ENCODE results near the gene NCAM1. TPM values are rescaled to one million over a fixed set of nuclear protein-coding genes. Genes with fewer than 3 reads are reported as not detected.

Gene NCAM1
- total RNA-seq, 1 experiment from 2014 or later, result 12.0 TPM

DNA sequence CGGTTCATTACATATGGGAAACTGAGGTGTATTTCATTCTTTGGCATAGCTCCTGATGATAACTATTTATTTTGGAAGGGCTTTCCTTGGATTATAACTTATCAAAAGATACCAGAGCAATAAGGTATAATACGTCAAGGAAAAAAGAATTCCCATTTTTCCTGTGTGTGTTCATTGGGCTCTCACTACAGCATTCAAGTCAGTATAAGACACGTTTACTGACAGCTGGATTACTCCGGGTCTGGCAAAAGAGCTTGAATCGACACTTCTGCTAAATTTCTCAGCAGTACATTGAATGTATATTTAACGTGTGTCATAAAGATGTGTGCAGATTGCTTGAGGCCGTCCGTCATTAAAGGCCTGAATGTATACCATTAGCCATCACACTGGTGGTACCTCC, 163.4 kb downstream of the NCAM1 start:
- POLR2A ChIA-PET (ENCODE audit: low non-redundant PET), result no interaction called here
- TF ChIP-seq, protein P1, sequence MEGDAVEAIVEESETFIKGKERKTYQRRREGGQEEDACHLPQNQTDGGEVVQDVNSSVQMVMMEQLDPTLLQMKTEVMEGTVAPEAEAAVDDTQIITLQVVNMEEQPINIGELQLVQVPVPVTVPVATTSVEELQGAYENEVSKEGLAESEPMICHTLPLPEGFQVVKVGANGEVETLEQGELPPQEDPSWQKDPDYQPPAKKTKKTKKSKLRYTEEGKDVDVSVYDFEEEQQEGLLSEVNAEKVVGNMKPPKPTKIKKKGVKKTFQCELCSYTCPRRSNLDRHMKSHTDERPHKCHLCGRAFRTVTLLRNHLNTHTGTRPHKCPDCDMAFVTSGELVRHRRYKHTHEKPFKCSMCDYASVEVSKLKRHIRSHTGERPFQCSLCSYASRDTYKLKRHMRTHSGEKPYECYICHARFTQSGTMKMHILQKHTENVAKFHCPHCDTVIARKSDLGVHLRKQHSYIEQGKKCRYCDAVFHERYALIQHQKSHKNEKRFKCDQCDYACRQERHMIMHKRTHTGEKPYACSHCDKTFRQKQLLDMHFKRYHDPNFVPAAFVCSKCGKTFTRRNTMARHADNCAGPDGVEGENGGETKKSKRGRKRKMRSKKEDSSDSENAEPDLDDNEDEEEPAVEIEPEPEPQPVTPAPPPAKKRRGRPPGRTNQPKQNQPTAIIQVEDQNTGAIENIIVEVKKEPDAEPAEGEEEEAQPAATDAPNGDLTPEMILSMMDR (conservative IDR thresholded peaks at IDR 0.05; ENCODE audit: low read depth, low read length), result no peak
- no peak for TF ChIP-seq EZH2 (IDR thresholded peaks at IDR 0.05; ENCODE audit: borderline replicate concordance, low read depth, low read length, poor library complexity, severe bottlenecking)
- no peaks in the 10 kb centered on the region for H3K27me3 ChIP-seq (replicated peaks; ENCODE audit: insufficient read depth, low read depth, low read length, poor library complexity)
- intact Hi-C loops (cut with micrococcal nuclease; ENCODE audit: unreplicated experiment), result no loop called here
- no peaks in the 10 kb centered on the region for H3K9me3 ChIP-seq (ENCODE audit: low read depth, low read length, poor library complexity, severe bottlenecking)
- no peak overlapping the region for H3K4me3 ChIP-seq (ENCODE audit: low read depth, low read length, poor library complexity, severe bottlenecking)
- no peaks in the 10 kb centered on the region for H3K36me3 ChIP-seq (ENCODE audit: insufficient read depth, low read length, poor library complexity, severe bottlenecking)
- CTCF ChIA-PET, result no interaction called here
- no peaks in the 10 kb centered on the region for H3K4me1 ChIP-seq (ENCODE audit: insufficient read depth, low read length, poor library complexity, severe bottlenecking)
- no peak overlapping the region for H3K27ac ChIP-seq (ENCODE audit: low read depth, low read length, poor library complexity, severe bottlenecking)
- BruUV-seq (replicated peaks), result no TSS peak
- DNase-seq (ENCODE audit: low spot score), result no peak

DNA sequence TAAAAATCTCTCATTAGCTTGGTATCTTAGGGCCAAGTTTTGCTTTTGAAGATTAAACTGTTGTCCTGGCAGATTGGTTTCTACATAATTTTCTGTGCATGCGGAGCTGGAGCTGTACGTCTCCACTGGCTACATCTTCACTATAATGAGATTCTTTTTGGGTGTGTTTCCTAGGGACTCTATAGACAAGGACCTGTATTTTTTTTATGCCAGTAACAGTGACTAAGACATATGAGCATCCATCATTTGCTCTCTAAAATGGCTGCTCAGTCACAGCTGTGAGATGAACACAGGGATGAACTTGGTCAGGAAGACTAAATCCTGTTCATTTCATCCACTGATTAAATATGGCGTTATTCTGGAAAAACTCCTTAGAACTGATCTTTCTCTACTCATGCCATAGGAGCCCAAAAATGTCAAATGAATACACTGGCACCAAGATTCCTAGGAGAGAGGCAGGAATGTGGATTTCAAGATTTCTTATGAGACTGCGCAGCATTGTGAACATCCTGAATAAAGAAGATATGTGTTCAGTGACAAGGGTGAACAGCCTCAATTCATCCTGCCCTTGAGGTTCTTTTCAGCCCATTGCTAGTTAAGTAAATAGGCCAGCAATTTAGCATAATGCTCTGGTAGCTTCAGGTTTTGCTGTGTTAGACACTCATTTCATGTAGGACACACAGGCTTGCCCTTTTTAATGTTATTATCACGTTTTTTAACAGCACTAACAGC, 168.2 kb downstream of the NCAM1 start:
- CTCF ChIA-PET, result interaction anchor here (0.7 kb wide), 1 partner anchor 908 kb away, joined by 3 read pairs; no protein-coding TSS in a partner anchor
- BruUV-seq (replicated peaks), result no TSS peak
- no peaks in the 10 kb centered on the region for H3K27me3 ChIP-seq (replicated peaks; ENCODE audit: insufficient read depth, low read depth, low read length, poor library complexity)
- no peaks in the 10 kb centered on the region for H3K9me3 ChIP-seq (ENCODE audit: low read depth, low read length, poor library complexity, severe bottlenecking)
- no peak for TF ChIP-seq EZH2 (IDR thresholded peaks at IDR 0.05; ENCODE audit: borderline replicate concordance, low read depth, low read length, poor library complexity, severe bottlenecking)
- TF ChIP-seq, protein P1 (conservative IDR thresholded peaks at IDR 0.05; ENCODE audit: low read depth, low read length), result no peak
- no peaks in the 10 kb centered on the region for H3K36me3 ChIP-seq (ENCODE audit: insufficient read depth, low read length, poor library complexity, severe bottlenecking)
- intact Hi-C loops (cut with micrococcal nuclease; ENCODE audit: unreplicated experiment), result no loop called here
- H3K4me1 ChIP-seq (ENCODE audit: insufficient read depth, low read length, poor library complexity, severe bottlenecking), result no peaks in the 10 kb centered on the region
- DNase-seq (ENCODE audit: low spot score), result no peak
- H3K27ac ChIP-seq (ENCODE audit: low read depth, low read length, poor library complexity, severe bottlenecking), result no peak overlapping the region
- POLR2A ChIA-PET (ENCODE audit: low non-redundant PET), result interaction anchor here (0.6 kb wide), 1 partner anchor 8 kb away, joined by 5 read pairs; no protein-coding TSS in a partner anchor
- H3K4me3 ChIP-seq (ENCODE audit: low read depth, low read length, poor library complexity, severe bottlenecking), result no peak overlapping the region

DNA sequence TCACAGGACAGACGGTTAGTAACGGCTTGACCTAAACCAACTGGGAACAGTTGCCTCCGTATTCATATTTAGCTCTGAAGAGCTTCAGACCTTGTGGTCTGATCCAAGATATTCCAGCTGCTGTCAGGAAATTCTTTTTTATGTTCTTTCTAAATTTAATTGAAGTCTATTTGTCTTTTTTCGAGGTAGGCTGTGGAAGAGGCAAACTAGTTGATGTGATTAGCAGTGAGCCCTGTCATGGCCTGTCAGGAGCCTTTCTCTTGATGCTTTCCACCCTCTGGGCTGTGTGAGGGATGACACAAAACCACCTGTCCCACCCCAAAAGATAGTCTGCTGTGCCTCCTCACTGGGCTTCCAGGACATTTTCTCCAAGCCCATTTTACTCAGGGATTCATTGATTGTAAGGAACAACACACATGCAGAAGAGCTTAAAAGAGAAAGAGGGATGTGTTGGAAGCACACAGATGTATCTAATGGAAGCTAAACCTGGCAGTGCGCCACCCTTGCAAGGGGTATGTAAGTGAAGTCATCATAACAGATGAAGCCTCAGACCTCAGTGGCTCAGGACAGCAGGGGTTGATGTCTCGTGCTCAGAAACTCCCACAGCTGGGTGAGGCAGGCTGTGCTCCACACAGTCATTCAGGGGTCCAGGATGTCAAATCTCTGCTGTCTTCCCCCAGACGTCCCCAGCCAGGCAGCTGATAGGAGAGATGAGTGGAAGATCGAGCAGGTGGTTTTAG, 170.0 kb downstream of the NCAM1 start:
- no peaks in the 10 kb centered on the region for H3K4me1 ChIP-seq (ENCODE audit: insufficient read depth, low read length, poor library complexity, severe bottlenecking)
- DNase-seq (ENCODE audit: low spot score), result no peak
- intact Hi-C loops (cut with micrococcal nuclease; ENCODE audit: unreplicated experiment), result no loop called here
- ChIA-PET CTCF (no interaction called here), POLR2A (ENCODE audit: low non-redundant PET) (no interaction called here)
- BruUV-seq (replicated peaks), result no TSS peak
- H3K27me3 ChIP-seq (replicated peaks; ENCODE audit: insufficient read depth, low read depth, low read length, poor library complexity), result no peaks in the 10 kb centered on the region
- TF ChIP-seq, protein P1 (conservative IDR thresholded peaks at IDR 0.05; ENCODE audit: low read depth, low read length), result no peak
- TF ChIP-seq EZH2 (IDR thresholded peaks at IDR 0.05; ENCODE audit: borderline replicate concordance, low read depth, low read length, poor library complexity, severe bottlenecking), result no peak
- no peak overlapping the region for H3K27ac ChIP-seq (ENCODE audit: low read depth, low read length, poor library complexity, severe bottlenecking)
- H3K4me3 ChIP-seq (ENCODE audit: low read depth, low read length, poor library complexity, severe bottlenecking), result no peak overlapping the region
- no peaks in the 10 kb centered on the region for H3K9me3 ChIP-seq (ENCODE audit: low read depth, low read length, poor library complexity, severe bottlenecking)
- no peaks in the 10 kb centered on the region for H3K36me3 ChIP-seq (ENCODE audit: insufficient read depth, low read length, poor library complexity, severe bottlenecking)
